Head of caudate nucleus (tissue), 42 donors: ENCODE measurements around the gene CPNE6.
A peak's percentile ranks its signal among the peaks of the same experiment; 100 is the strongest.

Source experiments
- DNase-seq, 42 donors: peaks; one replicate each; pipeline versions ENCODE4 v3.0.0 to v3.0.0-alpha.2; 2020 to 2021; ENCODE audit warnings: mixed read lengths in 7 of 42
- intact Hi-C: fragments of 100-400 bp; cut with DNase I; formaldehyde crosslinking; loops from one replicate; pipeline ENCODE4 v1.15.0; 2022

The CPNE6 gene

DNA sequence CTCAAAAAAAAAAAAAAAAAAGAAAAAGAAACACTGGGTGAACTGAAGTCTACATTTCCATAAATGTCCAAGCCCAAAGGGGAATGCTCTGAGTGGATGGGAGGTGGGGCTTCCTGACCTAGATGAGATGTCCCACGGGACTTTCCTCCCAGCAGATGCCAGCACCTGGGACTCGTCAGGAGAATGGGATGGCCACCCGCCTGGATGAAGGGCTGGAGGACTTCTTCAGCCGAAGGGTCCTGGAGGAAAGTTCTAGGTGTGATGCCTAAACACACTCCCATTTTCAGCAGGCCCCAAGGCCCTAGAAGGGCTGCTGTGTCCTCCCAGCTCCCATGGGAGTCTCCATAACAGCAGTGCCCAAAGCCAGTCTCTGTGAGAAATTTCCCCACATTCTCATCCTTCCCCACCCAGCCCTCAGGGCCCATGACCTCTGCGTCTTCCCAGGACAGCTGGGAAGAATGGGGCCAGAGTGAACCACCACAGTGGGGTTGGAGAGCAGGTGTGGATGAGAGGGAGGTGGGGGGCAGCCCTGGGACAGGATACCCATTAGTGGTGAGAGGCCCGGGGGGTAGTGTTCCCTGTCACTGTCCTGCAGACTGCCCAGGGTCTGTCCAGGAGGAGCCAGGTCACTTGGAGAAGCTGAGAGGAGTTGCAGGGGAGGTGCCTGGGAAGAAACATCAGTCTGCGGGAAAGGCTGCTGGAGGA lies 7.1 kb upstream of the CPNE6 start:
- intact Hi-C loops, result no loop called here
- DNase-seq, result peak in 1 of 42 donors; percentile 15

DNA sequence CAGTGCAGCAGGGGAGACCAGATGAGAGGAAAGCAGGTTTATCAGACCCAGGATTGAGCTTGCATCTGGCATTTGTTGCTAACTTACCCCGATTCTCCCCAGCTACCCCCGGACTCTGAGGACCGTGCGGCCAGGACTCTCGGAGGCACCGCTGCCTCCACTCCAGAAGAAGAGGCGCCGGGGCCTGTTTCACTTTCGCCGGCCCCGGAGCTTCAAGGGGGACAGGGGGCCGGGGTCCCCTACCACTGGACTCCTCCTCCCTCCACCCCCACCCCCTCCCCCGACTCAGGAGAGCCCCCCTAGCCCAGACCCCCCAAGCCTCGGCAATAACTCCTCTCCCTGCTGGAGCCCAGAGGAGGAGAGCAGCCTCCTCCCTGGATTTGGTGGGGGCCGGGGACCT lies 6.5 kb upstream of the CPNE6 start:
- intact Hi-C loops, result no loop called here
- peak in 1 of 42 donors; percentile 1 for DNase-seq

- no peak for DNase-seq
Measured at GRCh38 chr14:24065408-24065807, 6.0 kb upstream of the CPNE6 start.

DNA sequence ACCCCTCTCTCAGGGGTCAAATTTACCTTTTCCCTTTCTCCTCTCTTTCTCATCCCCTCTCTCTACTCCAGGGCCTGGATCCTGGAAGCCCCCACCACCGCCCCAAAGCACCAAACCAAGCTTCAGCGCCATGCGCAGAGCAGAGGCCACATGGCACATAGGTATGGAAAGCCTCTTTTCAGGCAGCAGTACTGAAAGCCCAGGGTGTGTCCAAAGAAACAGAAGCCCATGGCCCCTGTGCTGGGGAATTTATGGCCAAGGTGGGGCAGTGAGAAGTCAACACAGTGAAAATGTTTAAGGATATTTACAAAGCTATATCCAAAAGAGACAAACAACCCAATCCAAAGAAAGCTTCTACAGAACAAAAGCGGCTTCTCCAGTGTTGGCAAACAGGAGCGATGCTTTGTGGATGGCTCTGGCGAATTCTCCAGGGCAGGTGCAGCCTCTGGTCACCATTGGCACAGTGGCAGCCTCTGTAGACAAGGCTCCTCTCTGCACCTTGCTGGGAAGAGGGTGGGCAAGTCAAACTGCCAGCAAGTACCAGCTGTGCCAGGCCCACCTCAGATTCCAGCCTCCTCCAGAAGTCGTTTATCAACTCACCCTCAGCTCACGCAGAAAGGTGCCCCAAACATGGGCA lies 4.7 kb upstream of the CPNE6 start:
- no peak for DNase-seq
- intact Hi-C loops, result no loop called here

More at GRCh38 chr14:24065408-24065807, 6.0 kb upstream of the CPNE6 start:
- intact Hi-C loops, result no loop called here

DNA sequence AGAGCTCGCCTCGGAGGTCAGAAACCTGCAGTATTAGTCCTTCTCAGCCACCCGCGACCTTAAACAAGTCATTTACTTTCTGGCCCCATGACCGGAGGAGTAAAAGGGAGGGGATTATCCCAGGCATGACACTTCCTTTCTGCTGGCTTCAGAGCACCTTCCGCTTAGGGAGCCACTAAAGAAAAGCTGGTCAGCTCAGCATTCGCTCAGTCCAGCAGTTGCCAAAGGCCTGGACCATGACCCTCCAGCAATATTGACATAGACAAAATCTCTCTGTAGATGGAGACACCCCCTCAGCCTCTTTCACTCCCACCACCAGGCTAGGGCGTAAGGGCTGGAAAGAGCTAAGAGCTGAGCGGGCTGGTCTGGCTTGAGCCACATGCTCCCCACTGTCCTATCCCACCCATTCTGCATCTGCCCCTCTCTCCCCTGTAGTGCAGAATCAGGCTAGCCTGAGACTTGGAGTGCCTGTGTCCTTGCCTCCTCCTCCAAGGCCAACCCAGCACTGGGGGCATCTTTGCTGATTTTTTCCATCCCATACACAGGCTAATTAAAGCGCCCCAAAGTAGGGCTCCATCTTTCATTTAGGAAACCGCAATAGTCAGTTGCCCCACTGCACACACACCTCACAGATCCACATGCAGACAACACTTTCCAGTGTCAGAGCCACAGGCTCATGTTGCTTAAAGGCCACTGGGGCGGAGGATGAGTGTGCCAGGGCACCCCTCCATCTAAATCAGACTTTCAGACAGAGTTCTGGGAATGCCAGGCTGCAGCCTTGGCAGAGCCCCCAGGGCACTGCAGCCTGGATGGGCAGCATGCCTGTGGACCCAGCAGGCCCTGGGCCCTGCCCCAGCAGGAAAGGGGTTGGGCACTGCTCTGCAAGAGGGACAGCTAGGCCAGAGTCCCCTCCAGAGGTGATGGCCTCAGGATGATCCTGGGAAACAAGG lies 4.0 kb upstream of the CPNE6 start:
- intact Hi-C loops, result no loop called here
- DNase-seq, result peak in 18 of 42 donors; percentile 13 to 74 (median 47)

- DNase-seq, result peak in 1 of 42 donors; percentile 13
- intact Hi-C loops, result no loop called here
Measured at GRCh38 chr14:24068711-24069410, 2.5 kb upstream of the CPNE6 start.

DNA sequence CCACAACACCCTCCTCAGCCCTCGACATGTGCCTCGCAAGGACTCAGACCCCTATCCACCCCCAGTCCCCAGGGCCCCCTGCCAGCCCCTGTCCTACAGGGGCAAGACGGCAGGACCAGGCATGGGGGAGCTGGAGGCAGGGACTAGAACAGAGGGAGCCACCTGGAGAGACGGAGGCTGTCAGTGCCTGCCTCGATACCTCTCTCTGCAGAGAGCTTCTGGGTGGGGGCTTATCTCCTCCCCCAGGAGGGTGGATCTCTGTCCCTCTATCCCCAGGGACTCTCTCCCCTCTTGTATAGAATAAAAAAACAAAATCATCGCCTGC lies 2.0 kb upstream of the CPNE6 start:
- DNase-seq, result no peak
- intact Hi-C loops, result no loop called here

DNA sequence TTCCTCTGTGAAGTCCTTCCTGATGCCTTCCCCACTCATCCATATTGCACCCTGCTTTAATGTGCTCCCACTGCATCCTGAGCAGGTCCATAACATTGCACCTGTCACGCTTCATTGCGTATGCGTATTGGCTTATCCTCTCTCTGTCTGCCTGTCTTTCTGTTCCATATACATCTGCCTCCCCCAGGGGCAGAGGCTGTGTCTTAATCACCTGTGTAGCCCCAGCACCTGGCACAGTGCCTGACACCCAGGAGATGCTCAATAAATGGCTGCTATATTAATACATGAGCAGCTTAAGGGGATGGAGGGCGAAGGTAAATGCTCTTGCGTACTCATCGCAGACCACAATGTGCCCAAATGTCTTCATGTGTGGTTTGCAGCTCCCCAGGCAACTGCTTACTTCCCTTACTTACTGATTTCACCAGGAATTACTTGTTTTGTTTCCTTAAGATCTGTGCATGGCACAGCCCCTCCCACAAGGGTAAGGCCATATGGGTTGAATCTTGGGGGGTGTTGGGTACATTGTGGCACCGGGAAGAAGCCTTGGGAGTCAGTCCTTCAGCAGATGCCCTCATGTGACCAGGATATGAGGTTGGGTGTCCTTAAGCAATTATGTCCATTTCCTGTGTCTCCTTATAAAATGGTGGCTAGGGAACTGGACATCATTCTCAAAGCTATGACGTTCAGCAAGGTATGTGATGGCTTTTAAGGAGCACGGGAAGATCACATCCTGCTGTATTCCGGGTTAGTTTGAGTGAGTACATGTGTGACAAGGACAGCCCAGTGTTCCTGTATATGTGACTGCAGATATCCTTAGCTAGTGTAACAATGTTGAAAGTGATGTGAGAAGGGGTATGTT lies 848 bp upstream of the CPNE6 start:
- no peak for DNase-seq
- intact Hi-C loops, result no loop called here

- peak in 38 of 42 donors; percentile 33 to 87 (median 60) for DNase-seq
- intact Hi-C loops, result no loop called here
Measured at GRCh38 chr14:24071836-24072430, 571 bp downstream of the CPNE6 start.

DNA sequence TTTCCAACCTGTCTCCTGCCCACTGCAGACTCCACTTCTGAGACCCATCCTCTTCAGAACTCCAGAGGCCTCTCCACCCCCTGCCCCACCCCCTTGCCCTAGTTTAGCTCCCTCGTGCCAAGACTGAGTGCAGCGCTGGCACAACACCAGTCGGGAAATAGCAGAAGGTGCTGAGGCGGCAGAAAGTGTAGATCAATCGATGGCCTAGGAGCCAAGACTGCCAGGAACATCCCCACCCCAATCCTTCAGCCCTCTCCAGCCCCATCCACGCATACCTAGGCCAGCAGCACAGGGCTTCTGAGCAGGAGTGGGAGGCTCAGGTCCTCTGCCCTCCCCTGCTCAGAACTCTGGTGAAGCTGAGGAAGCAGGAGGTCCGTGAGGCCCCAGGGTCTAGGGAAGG lies 1.1 kb downstream of the CPNE6 start:
- peak in 41 of 42 donors; percentile 35 to 86 (median 67) for DNase-seq
- intact Hi-C loops, result no loop called here

DNA sequence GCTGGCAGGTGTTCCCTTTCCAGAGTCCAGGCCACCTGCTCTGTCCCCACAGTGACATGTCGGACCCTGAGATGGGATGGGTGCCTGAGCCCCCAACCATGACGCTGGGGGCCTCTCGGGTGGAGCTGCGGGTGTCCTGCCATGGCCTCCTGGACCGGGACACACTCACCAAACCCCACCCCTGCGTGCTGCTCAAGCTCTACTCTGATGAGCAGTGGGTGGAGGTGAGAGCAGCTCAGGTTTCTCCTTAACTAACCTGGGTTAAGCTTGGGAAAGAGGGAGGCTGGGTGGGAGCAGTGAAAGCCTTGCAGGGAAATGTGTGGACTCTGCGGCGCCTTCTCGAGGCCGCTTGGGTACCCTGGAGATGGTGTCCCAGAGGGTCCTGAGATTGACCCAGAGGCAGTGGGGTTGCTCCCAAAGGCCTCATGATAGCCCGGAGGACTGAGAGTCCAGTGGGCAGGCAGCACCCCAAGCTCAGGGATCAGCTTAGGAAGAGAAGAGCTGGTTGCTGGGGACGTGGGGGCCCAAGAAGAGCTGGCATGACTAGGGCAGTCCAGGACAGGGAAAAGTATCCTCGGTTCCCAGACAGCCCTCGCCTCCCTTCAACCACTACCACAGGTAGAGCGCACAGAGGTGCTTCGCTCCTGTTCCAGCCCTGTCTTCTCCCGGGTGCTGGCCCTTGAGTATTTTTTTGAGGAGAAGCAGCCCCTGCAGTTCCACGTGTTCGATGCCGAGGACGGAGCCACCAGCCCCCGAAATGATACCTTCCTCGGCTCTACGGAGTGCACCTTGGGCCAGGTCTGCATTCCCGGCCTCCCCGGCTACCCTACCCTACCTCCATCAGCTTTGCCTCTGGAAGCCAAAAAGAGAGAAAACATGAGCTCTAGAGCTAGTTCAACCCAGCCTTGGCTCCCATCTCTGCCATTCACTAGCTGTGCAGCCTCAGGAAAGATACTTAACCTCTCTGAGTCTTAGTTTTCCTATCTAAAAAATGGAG lies 1.8 kb downstream of the CPNE6 start:
- peak in 18 of 42 donors; percentile 15 to 77 (median 46) for DNase-seq

GRCh38 chr14:24074625-24075484 lies 3.5 kb downstream of the CPNE6 start:
- intact Hi-C loops, result no loop called here
- no peak for DNase-seq

More for the DNA sequence above, 1.8 kb downstream of the CPNE6 start:
- intact Hi-C loops, result no loop called here

DNA sequence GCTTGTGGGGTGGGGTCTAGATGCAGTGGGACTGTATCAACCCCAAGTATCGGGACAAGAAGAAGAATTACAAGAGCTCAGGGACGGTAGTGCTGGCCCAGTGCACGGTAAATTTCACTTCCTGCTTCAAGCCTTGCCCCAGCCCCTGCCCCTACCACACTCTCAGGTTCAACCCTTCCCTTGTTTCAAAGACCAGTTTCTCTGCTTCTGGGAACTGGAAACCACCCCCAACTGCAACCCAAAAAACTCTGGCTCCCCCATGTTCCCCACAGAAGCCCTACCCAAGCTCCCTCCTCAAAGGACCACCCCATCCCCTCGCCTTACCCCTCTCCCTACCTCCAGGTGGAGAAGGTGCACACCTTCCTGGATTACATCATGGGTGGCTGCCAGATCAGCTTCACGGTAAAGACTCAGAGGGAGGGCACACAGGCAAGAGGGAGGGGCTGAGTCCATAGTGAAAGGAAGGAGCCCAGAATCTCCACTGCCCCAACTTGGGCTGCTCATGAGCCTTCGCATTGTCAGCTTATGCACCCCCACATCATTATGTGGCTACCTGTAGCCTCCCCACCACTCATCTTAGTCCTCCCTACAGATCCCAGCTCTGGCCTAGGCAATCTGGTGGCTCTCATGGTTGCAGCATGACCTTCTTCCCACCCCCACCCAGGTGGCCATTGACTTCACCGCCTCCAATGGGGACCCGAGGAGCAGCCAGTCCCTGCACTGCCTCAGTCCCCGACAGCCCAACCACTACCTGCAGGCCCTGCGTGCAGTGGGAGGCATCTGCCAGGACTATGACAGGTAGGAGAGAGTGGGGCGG lies 4.3 kb downstream of the CPNE6 start:
- intact Hi-C loops, result no loop called here
- no peak for DNase-seq

- no peak for DNase-seq
- intact Hi-C loops, result no loop called here
Measured at GRCh38 chr14:24076302-24076601, 4.9 kb downstream of the CPNE6 start.

GRCh38 chr14:24077086-24077485 lies 5.7 kb downstream of the CPNE6 start:
- intact Hi-C loops, result no loop called here
- DNase-seq, result no peak
